Testis (tissue), 2 donors: ENCODE results near the gene PSME1.

Source experiments
- POLR2A ChIP-seq: fragments of 450-650 bp; IDR thresholded peaks from one replicate; pipeline ENCODE4 v1.6.1; 2017; ENCODE audit warnings: antibody characterized with exemption, mild to moderate bottlenecking, moderate library complexity
- TF ChIP-seq, protein P1 (sequence below), 3 experiments: fragments of 450-650 bp in 2 of 3; fragments of 200-600 bp in 1 of 3; sonication (generic) in 1 of 3; IDR thresholded peaks; one replicate each; pipeline ENCODE4 v1.5.1; 2016 to 2019; ENCODE audit warnings: antibody characterized with exemption in 3 of 3, mild to moderate bottlenecking in 2 of 3, moderate library complexity in 1 of 3

DNA sequence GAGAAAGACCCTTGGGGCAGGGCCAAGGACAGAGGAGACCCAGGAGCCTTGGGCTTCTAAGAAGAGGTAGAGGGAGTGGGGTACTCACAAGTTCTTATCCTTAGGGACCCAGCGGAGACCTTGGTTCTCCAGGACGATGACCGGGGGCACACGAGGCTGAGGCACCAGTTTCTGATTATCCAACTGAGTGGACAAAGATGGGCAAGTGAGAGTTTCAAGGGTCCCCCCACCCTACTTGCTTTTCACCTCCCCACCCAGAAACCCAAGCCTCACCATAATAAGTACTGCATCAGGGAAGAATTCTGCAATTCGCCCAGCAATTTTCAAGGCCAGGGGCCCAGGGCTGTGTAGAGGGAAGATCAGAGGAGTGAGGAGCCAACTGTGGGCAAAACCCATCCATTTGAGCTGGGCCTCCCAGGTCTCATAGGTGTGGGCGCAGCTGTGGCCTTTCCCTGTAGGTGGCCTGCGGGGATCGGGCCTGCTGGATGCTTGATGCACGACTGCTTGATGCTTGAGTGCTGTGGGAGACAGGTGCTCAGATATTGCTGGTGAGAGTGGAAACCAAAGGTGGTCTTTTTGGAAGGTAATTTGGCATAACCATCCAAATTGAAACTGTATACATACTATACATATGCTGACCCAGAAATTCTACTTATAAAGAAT lies 3.4 kb downstream of the PSME1 start:
- TF ChIP-seq, protein P1, sequence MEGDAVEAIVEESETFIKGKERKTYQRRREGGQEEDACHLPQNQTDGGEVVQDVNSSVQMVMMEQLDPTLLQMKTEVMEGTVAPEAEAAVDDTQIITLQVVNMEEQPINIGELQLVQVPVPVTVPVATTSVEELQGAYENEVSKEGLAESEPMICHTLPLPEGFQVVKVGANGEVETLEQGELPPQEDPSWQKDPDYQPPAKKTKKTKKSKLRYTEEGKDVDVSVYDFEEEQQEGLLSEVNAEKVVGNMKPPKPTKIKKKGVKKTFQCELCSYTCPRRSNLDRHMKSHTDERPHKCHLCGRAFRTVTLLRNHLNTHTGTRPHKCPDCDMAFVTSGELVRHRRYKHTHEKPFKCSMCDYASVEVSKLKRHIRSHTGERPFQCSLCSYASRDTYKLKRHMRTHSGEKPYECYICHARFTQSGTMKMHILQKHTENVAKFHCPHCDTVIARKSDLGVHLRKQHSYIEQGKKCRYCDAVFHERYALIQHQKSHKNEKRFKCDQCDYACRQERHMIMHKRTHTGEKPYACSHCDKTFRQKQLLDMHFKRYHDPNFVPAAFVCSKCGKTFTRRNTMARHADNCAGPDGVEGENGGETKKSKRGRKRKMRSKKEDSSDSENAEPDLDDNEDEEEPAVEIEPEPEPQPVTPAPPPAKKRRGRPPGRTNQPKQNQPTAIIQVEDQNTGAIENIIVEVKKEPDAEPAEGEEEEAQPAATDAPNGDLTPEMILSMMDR (IDR thresholded peaks at IDR 0.05), result no peak
- no peak for TF ChIP-seq POLR2A
